22Rv1 (cell line): ENCODE measurements around the gene MAGEA9.
"Not testable (repeated sequence)": the region's sequence is repeated elsewhere in the genome, so short reads cannot be mapped to it uniquely, and the experiment has no call there.

Experiments used
- ZFX ChIP-seq: fragments of 450-650 bp; IDR thresholded peaks from 2 replicates; pipeline ENCODE4 v1.6.1; 2017; ENCODE audit warnings: antibody characterized with exemption, borderline replicate concordance
- TF ChIP-seq, protein P1 (sequence below): fragments of 450-650 bp; IDR thresholded peaks from 2 replicates; pipeline ENCODE4 v1.5.1; 2017; ENCODE audit warnings: mild to moderate bottlenecking

GRCh38 chrX:149773026-149773425 is 8.7 kb upstream of the MAGEA9 start:
- TF ChIP-seq, protein P1, sequence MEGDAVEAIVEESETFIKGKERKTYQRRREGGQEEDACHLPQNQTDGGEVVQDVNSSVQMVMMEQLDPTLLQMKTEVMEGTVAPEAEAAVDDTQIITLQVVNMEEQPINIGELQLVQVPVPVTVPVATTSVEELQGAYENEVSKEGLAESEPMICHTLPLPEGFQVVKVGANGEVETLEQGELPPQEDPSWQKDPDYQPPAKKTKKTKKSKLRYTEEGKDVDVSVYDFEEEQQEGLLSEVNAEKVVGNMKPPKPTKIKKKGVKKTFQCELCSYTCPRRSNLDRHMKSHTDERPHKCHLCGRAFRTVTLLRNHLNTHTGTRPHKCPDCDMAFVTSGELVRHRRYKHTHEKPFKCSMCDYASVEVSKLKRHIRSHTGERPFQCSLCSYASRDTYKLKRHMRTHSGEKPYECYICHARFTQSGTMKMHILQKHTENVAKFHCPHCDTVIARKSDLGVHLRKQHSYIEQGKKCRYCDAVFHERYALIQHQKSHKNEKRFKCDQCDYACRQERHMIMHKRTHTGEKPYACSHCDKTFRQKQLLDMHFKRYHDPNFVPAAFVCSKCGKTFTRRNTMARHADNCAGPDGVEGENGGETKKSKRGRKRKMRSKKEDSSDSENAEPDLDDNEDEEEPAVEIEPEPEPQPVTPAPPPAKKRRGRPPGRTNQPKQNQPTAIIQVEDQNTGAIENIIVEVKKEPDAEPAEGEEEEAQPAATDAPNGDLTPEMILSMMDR: not testable (repeated sequence)
- not testable (repeated sequence) for TF ChIP-seq ZFX
